Measurements from ENCODE around the gene A2M.
"Not testable (repeated sequence)": the region's sequence is repeated elsewhere in the genome, so short reads cannot be mapped to it uniquely, and the experiment has no call there.

Gene A2M

DNA sequence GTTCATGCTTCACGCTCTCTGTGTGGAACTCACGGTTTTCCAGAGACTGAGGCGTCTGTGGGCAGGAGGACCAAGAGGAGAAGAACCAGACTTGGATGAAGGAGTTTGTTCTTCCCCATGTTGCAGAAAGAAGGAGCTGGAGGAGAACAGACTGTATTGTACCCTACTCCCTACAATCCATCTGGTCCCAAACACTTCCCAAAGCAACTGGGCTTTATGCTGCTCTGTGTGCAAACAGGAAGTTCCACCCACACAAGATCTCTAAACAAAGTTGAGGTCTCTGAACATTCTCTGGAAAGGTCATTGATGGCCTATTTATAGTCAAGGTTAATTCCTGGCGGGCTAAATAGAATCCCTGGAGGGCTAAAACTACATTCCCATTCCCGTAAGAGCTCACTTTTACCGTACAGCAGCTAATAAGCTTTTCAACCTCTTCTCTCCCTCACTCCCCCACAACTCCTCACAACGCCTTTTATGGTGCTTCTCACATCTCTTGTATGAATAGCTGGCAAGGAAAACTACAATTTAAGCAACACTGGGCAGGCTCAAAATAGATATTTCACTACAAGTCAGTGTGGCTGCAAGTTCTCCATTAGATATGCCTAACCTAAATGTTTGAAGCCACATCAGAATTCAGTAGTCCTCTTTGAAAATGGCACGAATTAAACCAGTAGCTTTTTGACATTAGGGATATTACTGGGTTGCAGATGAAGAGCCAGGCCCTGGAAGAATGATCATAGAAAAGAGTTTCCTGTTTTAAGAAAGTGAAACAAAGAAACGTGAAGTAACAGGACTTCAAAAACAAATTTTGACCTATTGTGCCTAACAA is at the start of gene A2M:
A2M (minus strand) TSS at position 189 of the 829 bp plus-strand sequence; CDS start at position 119, 70 bp downstream.
- peaks cover 25% of the 10 kb centered on the region for H3K36me3 Mint-ChIP-seq (ENCODE audit: low read depth)
- H3K9me3 Mint-ChIP-seq, result peaks cover 8% of the 10 kb centered on the region
- H3K27me3 Mint-ChIP-seq, result no peaks in the 10 kb centered on the region
- H3K4me1 Mint-ChIP-seq (ENCODE audit: low read depth), result peaks cover 71% of the 10 kb centered on the region
- peak within 1 kb of the TSS; percentile 89 for H3K27ac Mint-ChIP-seq
- intact Hi-C loops (cut with micrococcal nuclease), result no loop called here
- H3K4me3 Mint-ChIP-seq, result peak within 1 kb of the TSS; percentile 70

DNA sequence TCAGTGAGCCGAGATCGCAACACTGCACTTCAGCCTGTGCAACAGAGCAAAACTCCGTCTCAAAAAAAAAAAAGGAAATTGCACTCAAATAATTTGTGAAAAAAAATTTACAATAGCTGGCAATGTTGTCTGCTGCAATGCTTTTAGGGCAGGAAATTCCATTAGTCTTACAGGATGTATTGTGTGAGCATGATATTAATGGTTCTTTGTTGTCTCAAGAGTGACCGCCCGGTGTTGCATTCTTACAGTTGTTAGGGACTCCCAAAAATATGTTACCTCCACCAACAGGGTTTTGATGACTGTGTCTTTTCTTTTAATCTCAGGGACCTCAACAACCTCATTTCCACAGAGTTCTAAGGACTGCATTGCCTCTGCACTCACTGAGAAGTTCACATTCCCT is 47.7 kb upstream of the A2M start:
- no peak overlapping the region for H3K27ac Mint-ChIP-seq
- no peaks in the 10 kb centered on the region for H3K4me1 Mint-ChIP-seq (ENCODE audit: low read depth)
- no peaks in the 10 kb centered on the region for H3K36me3 Mint-ChIP-seq (ENCODE audit: low read depth)
- intact Hi-C loops (cut with micrococcal nuclease), result no loop called here
- H3K27me3 Mint-ChIP-seq, result peaks cover 15% of the 10 kb centered on the region
- H3K9me3 Mint-ChIP-seq, result no peaks in the 10 kb centered on the region
- no peak overlapping the region for H3K4me3 Mint-ChIP-seq

DNA sequence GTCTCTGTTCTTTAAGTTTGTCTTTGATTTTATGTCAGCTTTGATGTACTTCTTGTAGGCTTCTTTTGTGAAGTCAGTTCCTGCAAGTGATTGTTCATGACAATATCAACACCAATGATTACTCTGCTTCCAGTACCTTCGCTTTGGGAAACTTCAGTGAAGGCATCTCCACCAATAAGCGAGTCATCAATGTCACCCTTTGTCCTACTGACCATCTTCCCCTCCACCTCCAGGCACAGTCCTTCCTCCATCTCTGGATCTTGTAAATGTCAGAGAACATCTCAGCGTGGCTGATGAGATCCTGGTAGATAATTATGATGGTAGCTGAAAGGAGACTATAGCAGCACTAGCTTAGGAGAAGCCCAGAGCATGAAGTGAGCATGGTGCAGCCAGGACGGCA is 40.4 kb upstream of the A2M start:
- no peaks in the 10 kb centered on the region for H3K9me3 Mint-ChIP-seq
- H3K27me3 Mint-ChIP-seq, result peaks cover 7% of the 10 kb centered on the region
- no peak overlapping the region for H3K4me3 Mint-ChIP-seq
- peaks cover 10% of the 10 kb centered on the region for H3K4me1 Mint-ChIP-seq (ENCODE audit: low read depth)
- H3K36me3 Mint-ChIP-seq (ENCODE audit: low read depth), result no peaks in the 10 kb centered on the region
- intact Hi-C loops (cut with micrococcal nuclease), result no loop called here
- no peak overlapping the region for H3K27ac Mint-ChIP-seq

DNA sequence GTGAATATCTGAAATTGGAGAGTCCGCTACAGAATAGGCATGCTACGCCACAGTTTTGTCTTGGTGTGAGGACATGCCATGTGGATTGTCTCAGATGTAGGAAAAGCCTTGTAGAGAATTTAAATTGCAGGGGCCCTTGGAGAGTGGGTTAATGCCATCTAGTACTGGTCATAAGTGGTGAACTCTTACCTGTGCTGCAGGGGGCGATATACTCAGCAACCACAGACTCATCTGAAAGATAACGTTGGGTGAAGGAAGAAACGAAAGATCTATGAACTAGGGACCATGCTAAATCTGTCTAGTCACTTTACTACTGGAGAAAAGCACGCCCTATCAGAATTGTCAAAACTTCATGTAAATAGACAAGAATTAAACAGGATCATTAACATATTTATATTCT is 33.7 kb upstream of the A2M start:
- no peaks in the 10 kb centered on the region for H3K36me3 Mint-ChIP-seq (ENCODE audit: low read depth)
- intact Hi-C loops (cut with micrococcal nuclease), result no loop called here

DNA sequence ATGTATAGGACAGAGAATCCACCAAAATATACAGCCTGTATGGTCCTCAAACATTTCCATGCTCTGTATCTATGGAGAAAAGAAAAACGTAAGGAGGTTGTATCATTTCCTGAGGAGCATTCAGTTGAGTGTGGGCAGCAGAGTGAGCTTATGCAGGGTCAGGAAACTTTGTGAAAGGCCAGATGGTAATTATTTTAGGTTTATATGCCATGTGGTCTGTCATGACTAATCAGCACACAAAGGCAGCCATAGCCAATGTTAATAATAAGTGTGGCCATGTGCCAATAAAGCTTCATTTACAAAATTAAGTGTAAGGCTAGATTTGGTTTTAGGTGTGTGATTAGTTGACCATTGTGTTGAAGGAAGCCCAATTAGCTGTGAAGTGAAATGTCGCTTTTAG is 33.2 kb upstream of the A2M start:
- peaks cover 4% of the 10 kb centered on the region for H3K4me1 Mint-ChIP-seq (ENCODE audit: low read depth)
- no peaks in the 10 kb centered on the region for H3K36me3 Mint-ChIP-seq (ENCODE audit: low read depth)
- H3K9me3 Mint-ChIP-seq, result peaks cover 26% of the 10 kb centered on the region
- intact Hi-C loops (cut with micrococcal nuclease), result no loop called here
- H3K4me3 Mint-ChIP-seq, result no peak overlapping the region
- no peak overlapping the region for H3K27ac Mint-ChIP-seq
- peaks cover 6% of the 10 kb centered on the region for H3K27me3 Mint-ChIP-seq

More for the DNA sequence above, 33.7 kb upstream of the A2M start:
- Mint-ChIP-seq H3K9me3 (peaks cover 21% of the 10 kb centered on the region), H3K4me1 (ENCODE audit: low read depth) (peaks cover 4% of the 10 kb centered on the region), H3K27ac (no peak overlapping the region), H3K27me3 (peaks cover 6% of the 10 kb centered on the region), H3K4me3 (no peak overlapping the region)

DNA sequence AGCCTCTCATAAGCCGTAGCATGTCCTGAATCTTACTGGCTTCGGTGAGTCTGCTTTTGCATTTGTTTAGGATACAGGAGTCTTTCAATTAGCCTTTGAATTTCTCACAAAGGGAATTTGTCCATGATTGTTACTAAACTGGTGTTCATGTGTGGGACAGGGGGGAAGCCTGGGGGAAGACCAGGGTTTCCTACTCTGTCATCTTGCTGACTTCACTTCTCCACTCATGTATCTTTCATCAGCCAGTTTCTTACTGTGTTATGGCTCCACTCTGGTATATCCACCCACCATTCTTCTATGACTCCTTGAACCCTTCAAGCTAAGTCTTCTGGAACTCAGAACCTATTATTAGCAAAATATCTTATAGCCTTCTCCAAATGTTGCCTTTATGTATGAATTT is 31.7 kb upstream of the A2M start:
- Mint-ChIP-seq H3K4me1 (ENCODE audit: low read depth) (no peaks in the 10 kb centered on the region), H3K9me3 (peaks cover 38% of the 10 kb centered on the region), H3K4me3 (no peak overlapping the region), H3K36me3 (ENCODE audit: low read depth) (no peaks in the 10 kb centered on the region), H3K27me3 (peaks cover 8% of the 10 kb centered on the region), H3K27ac (no peak overlapping the region)
- intact Hi-C loops (cut with micrococcal nuclease), result no loop called here

DNA sequence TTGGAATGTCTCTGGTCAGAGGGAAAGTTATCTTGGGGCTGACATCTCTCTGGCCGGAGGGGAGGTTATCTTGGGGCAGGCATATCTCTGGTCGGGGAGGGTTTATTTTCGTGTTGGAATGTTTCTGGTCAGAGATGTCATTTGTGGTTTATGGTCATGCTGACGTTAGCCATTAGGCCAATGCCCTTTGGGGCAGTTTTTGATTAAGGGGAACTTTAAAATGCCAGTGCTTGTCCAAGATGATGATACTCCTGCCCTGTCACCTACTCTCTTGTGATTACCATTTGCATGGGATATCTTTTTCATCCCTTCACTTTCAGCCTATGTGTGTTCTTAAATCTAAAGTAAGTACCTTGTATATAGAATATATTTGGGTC is 29.0 kb upstream of the A2M start:
- Mint-ChIP-seq H3K4me1 (ENCODE audit: low read depth) (no peaks in the 10 kb centered on the region), H3K9me3 (peaks cover 42% of the 10 kb centered on the region), H3K27ac (no peak overlapping the region), H3K36me3 (ENCODE audit: low read depth) (no peaks in the 10 kb centered on the region), H3K4me3 (no peak overlapping the region), H3K27me3 (peaks cover 7% of the 10 kb centered on the region)
- intact Hi-C loops (cut with micrococcal nuclease), result no loop called here

DNA sequence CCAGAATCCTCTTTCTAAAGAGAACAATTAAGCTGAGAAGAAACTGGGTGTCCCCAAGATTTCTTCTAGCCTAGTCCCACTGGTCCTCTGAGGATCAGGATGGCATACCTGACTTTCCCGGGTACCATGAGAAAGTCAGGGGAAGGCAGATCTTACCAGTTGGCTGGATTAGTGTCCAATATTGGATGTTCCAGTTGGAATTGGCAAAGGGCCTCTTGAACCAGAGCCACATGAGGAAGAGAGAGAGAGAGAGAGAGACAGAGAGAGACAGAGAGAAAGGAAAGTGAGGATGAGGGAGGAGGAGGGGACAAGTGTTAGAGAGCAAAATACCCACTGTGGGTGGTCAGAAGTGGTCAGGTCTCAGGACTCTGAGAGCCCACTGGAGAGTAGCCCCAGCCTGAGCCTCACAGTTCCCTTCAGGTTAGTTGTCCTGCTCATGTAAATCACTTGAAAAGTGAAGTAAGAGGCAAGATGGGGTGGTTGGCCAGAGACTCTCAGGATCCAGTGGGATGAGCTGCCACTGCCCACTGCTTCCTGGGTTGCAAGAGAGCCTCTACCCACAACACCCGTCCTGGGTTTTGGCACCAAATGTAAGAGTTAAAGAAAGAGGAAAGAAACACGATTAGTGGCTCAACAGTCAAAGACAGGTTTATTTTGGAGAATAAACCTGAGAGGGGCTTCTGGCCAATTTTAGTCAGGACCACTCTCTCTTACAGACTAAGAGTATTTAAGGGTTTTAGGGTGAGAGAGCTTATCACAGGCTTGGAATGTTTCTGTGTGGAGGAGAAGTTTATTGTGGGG is 28.4 kb upstream of the A2M start:
- no peaks in the 10 kb centered on the region for H3K4me1 Mint-ChIP-seq (ENCODE audit: low read depth)
- no peak overlapping the region for H3K27ac Mint-ChIP-seq
- H3K4me3 Mint-ChIP-seq, result no peak overlapping the region
- H3K27me3 Mint-ChIP-seq, result peaks cover 7% of the 10 kb centered on the region
- H3K9me3 Mint-ChIP-seq, result peaks cover 48% of the 10 kb centered on the region
- no peaks in the 10 kb centered on the region for H3K36me3 Mint-ChIP-seq (ENCODE audit: low read depth)
- intact Hi-C loops (cut with micrococcal nuclease), result no loop called here

DNA sequence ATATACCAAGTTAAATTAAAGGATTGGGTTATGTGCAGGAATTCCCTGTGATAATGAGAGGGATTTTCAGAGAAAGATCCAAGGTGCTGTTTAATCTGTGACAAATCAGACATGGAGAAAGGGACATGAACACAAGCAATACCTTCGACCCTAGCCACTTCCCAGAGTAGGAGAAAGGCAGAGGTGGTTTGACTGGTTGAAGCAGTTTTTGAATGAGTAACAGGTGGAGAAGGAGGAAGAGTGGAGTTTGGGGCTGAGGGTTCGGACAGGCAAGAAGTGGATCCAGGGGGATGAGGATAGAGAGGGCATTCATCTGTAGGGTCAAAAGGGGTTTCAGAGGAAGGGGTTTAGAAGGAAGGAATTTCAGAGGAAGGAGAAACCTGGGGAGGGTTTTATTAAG is 27.4 kb upstream of the A2M start:
- Mint-ChIP-seq H3K9me3 (peaks cover 54% of the 10 kb centered on the region), H3K27ac (no peak overlapping the region), H3K27me3 (peaks cover 6% of the 10 kb centered on the region), H3K4me1 (ENCODE audit: low read depth) (no peaks in the 10 kb centered on the region), H3K4me3 (no peak overlapping the region), H3K36me3 (ENCODE audit: low read depth) (no peaks in the 10 kb centered on the region)
- intact Hi-C loops (cut with micrococcal nuclease), result no loop called here

DNA sequence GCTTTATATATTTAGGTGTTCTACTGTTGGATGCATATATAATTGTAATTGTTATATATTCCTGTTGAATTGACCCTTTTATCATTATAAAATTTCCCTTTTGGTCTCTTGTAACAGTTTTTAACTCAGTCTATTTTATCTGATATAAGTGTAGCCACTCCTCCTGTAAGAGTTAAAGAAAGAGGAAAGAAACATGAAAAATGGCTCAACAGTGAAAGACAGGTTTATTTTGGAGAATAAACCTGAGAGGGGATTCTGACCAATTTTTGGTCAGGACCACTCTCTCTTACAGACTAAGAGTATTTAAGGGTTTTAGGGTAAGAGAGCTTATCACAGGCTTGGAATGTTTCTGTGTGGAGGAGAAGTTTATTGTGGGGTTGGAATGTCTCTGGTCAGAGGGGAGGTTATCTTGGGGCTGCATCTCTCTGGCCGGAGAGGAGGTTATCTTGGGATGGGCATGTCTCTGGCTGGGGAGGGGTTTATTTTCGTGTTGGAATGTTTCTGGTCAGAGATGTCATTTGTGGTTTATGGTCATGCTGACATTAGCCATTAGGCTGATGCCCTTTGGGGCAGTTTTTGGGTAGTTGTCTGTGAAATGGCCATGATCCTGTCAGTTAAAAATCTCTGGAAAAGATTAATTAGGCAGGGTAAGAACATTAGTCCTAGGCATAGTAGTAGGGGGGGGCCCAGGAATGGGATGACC is 24.0 kb upstream of the A2M start:
- H3K27me3 Mint-ChIP-seq; H3K4me3 Mint-ChIP-seq; H3K4me1 Mint-ChIP-seq (ENCODE audit: low read depth); H3K27ac Mint-ChIP-seq; H3K36me3 Mint-ChIP-seq (ENCODE audit: low read depth); intact Hi-C loops (cut with micrococcal nuclease): not testable (repeated sequence)
- peaks cover 44% of the 10 kb centered on the region for H3K9me3 Mint-ChIP-seq

DNA sequence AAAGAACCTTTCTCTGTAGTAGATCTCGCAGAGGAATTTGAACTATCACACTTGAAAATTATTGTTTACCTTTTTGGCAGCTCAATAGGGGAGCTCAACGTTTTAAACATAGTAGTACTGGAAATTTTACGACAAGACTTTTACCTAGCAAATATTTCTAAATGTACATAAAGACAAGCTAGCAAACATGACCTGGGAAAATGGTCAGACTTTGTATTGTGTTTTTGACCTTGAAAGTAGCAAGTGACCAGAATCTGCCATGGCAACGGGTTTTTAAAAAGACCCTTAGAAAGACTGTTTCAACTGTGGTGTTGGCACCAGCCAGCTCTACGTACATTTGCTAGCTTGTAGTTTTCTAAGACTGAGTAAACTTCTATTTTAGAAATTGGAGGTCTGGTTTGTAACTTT is 20.2 kb upstream of the A2M start:
- H3K4me3 Mint-ChIP-seq, result no peak overlapping the region

DNA sequence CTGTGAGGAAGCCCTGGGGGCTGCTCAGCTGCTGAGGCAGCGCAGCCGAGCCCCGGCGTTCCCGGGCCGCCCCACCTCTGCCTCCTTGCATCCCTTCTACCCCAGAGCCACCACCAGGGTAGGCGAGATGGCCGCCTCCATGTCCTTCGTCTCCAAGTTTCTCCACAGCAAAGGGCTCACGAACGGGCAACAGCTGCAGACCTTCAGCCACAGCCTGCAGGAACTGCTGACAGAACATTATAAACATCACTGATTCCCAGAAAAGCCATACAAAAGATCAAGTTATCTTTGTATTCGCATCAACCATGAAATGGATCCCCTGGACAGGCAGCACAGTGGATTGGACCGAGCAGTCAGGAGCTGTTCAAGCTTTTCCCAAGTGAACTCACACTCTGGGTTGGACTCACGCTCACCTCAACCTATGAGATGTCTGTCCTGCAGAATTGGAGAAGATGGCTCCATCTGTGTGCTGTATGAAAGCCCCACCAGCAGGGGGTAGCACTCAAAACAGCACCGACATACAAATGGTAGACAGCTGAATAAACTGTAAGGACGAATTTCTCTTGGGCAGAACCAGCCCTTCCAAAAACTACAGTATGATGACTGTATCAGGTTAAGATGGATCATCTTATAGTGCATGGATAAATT is 19.4 kb upstream of the A2M start:
- H3K4me3 Mint-ChIP-seq, result no peak overlapping the region
- no peaks in the 10 kb centered on the region for H3K27me3 Mint-ChIP-seq
- H3K4me1 Mint-ChIP-seq (ENCODE audit: low read depth), result no peaks in the 10 kb centered on the region
- intact Hi-C loops (cut with micrococcal nuclease), result no loop called here
- no peak overlapping the region for H3K27ac Mint-ChIP-seq
- H3K9me3 Mint-ChIP-seq, result peaks cover 25% of the 10 kb centered on the region
- H3K36me3 Mint-ChIP-seq (ENCODE audit: low read depth), result no peaks in the 10 kb centered on the region

More for the DNA sequence above, 20.2 kb upstream of the A2M start:
- no peaks in the 10 kb centered on the region for H3K36me3 Mint-ChIP-seq (ENCODE audit: low read depth)
- intact Hi-C loops (cut with micrococcal nuclease), result no loop called here
- H3K9me3 Mint-ChIP-seq, result peaks cover 24% of the 10 kb centered on the region
- H3K27me3 Mint-ChIP-seq, result no peaks in the 10 kb centered on the region
- H3K27ac Mint-ChIP-seq, result no peak overlapping the region
- no peaks in the 10 kb centered on the region for H3K4me1 Mint-ChIP-seq (ENCODE audit: low read depth)

DNA sequence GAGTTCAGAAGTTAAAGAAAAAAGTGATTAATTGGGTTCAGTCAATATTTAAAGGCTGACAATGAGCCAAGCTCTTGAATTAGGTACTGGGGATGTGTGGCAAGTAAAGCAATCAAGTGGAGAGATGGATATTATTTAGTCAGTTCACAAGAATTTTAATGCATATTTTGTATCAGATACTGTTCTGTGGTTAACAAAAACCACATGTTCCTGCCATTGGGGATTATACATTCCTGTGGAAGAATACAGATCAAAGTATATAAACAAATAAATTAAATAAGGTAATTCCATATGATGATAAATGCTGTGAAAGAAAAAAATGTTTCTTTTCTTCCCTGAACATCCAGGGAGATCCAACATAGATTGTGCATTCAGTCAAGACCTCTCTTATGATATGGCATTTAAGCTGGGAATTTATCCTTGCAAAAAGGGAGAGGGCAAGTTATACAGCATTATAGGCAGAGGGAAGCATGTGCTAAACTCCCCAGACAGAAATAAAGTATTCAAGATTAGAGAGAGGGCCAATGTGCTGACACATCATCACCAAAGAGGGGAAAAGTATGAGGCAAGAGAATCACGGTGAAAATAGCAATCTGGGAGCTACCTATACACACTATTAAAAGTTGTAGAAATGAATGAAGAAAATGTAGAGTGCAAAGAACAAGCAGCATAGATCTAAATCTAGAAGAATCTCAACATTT is 17.6 kb upstream of the A2M start:
- H3K9me3 Mint-ChIP-seq, result peaks cover 16% of the 10 kb centered on the region
- H3K27ac Mint-ChIP-seq, result no peak overlapping the region
- H3K4me1 Mint-ChIP-seq (ENCODE audit: low read depth), result no peaks in the 10 kb centered on the region
- no peaks in the 10 kb centered on the region for H3K27me3 Mint-ChIP-seq
- intact Hi-C loops (cut with micrococcal nuclease), result no loop called here
- no peaks in the 10 kb centered on the region for H3K36me3 Mint-ChIP-seq (ENCODE audit: low read depth)
- H3K4me3 Mint-ChIP-seq, result no peak overlapping the region

Data from dendritic cell treated with granulocyte-macrophage colony-stimulating factor and Interleukin-4, amounts not matched to agents 40 ng/mL and 50 ng/mL, for 4 days (primary cell).